Left kidney (tissue), 2 donors: ENCODE results near the gene RCC1. TPM values are rescaled to one million over a fixed set of nuclear protein-coding genes. Genes with fewer than 3 reads are reported as not detected.
"Not testable (repeated sequence)": the region's sequence is repeated elsewhere in the genome, so short reads cannot be mapped to it uniquely, and the experiment has no call there.

ENCODE experiments used
- DNase-seq: peaks from one replicate; pipeline ENCODE4 v3.0.0-alpha.2; 2013
- polyA plus RNA-seq: library from polyadenylated mRNA; unstranded; fragments of 120-200 nt; gene quantifications from one replicate; pipeline ENCODE4 v1.2.1, GENCODE V29; 2013; ENCODE audit not compliant: insufficient read length

Gene RCC1
- polyA plus RNA-seq, 1 donor: 41.3 TPM

- not testable (repeated sequence) for DNase-seq
Measured at GRCh38 chr1:28586585-28587391, 80.9 kb downstream of the RCC1 start.

Other genes starting within 250 kb of the RCC1 start
- 18.1 TPM for gene SESN2, start 246.5 kb upstream of the RCC1 start, polyA plus RNA-seq
- 22.1 TPM for gene MED18, start 177.0 kb upstream of the RCC1 start, polyA plus RNA-seq
- 105 TPM for gene PHACTR4, start 136.3 kb upstream of the RCC1 start, polyA plus RNA-seq
- gene TRNAU1AP, start 47.0 kb downstream of the RCC1 start, polyA plus RNA-seq: 25.6 TPM
- gene RAB42, start 86.2 kb downstream of the RCC1 start, polyA plus RNA-seq: 2.0 TPM
- gene TAF12, start 137.0 kb downstream of the RCC1 start, polyA plus RNA-seq: 28.4 TPM
- not detected for gene RNU11, start 142.6 kb downstream of the RCC1 start, polyA plus RNA-seq
- 20.6 TPM for gene GMEB1, start 162.7 kb downstream of the RCC1 start, polyA plus RNA-seq
- gene YTHDF2, start 230.9 kb downstream of the RCC1 start, polyA plus RNA-seq: 104 TPM